GM12878 (cell line): ENCODE measurements around the gene DMP1. TPM values are rescaled to one million over a fixed set of nuclear protein-coding genes. Genes with fewer than 3 reads are reported as not detected.

Experiments
- FOXK2 ChIP-seq: fragments of 450-650 bp; IDR thresholded peaks from 2 replicates; pipeline ENCODE4 v1.6.1; 2017; ENCODE audit warnings: mild to moderate bottlenecking, moderate library complexity
- NR2C2 ChIP-seq: IDR thresholded peaks from 2 replicates; pipeline ENCODE4 v1.6.1; 2011; ENCODE audit warnings: borderline replicate concordance, low read depth; ENCODE audit not compliant: control insufficient read depth, insufficient read length
- SUZ12 ChIP-seq: fragments of 200-600 bp; sonication (generic); IDR thresholded peaks from one replicate; pipeline ENCODE4 v1.6.1; 2018; ENCODE audit warnings: antibody characterized with exemption, mild to moderate bottlenecking; ENCODE audit not compliant: unreplicated experiment
- polyA plus RNA-seq, 11 experiments: library from polyadenylated mRNA; depleted of rRNA in 4 of 11; unstranded in 6 of 11; stranded (reverse) in 5 of 11; fragments of >200 nt; fragmentation: Nextera tagmentation in 4 of 11; fragmentation: Illumina TruSeq in 1 of 11; extraction: Ambion mirVana in 4 of 11; extraction: Trizol in 1 of 11; gene quantifications; 1 replicate in 1 of 11; 2 replicates in 10 of 11; pipeline versions ENCODE4 v1.2.1 to v1.2.3, GENCODE V29; 2011 to 2016; ENCODE audit warnings: inconsistent platforms in 2 of 11, missing spikeins in 2 of 11, low read depth in 1 of 11
- total RNA-seq, 4 experiments: library from RNA; depleted of rRNA in 3 of 4; stranded (reverse); fragments of >200 nt in 3 of 4; fragmentation: Illumina TruSeq in 1 of 4; extraction: Trizol in 1 of 4; gene quantifications; 2 replicates each; pipeline versions ENCODE4 v1.2.1 to v1.2.3, GENCODE V29; 2013 to 2021
- TF ChIP-seq, protein P1 (sequence below): fragments of 450-650 bp; formaldehyde crosslinking; IDR thresholded peaks from 2 replicates; pipeline ENCODE4 v1.4.0; 2022; ENCODE audit warnings: mild to moderate bottlenecking, moderate library complexity
- TF ChIP-seq, protein P2 (sequence below): fragments of 150-350 bp; IDR thresholded peaks from 2 replicates; pipeline ENCODE4 v1.6.1; 2014; ENCODE audit warnings: mild to moderate bottlenecking, low read depth, low read length
- TF ChIP-seq, protein P3 (sequence below): fragments of 450-650 bp; IDR thresholded peaks from 2 replicates; pipeline ENCODE4 v1.6.1; 2016; ENCODE audit warnings: mild to moderate bottlenecking
- TF ChIP-seq, protein P4 (sequence below), 3 experiments: IDR thresholded peaks in 2 of 3; conservative IDR thresholded peaks in 1 of 3; 2 replicates each; pipeline ENCODE4 v1.5.1; 2011; ENCODE audit warnings: low read depth in 3 of 3, low read length in 3 of 3, mild to moderate bottlenecking in 3 of 3, control low read depth in 2 of 3, moderate library complexity in 2 of 3, inconsistent platforms in 1 of 3, mixed read lengths in 1 of 3; ENCODE audit not compliant: control insufficient read depth in 2 of 3, insufficient read depth in 1 of 3; ENCODE audit errors: extremely low read depth in 1 of 3

Gene DMP1
- total and polyA plus RNA-seq, 10 of the 15 experiments (the other 5 are each of a cell fraction or from before 2014, with no cell fraction given): not detected

DNA sequence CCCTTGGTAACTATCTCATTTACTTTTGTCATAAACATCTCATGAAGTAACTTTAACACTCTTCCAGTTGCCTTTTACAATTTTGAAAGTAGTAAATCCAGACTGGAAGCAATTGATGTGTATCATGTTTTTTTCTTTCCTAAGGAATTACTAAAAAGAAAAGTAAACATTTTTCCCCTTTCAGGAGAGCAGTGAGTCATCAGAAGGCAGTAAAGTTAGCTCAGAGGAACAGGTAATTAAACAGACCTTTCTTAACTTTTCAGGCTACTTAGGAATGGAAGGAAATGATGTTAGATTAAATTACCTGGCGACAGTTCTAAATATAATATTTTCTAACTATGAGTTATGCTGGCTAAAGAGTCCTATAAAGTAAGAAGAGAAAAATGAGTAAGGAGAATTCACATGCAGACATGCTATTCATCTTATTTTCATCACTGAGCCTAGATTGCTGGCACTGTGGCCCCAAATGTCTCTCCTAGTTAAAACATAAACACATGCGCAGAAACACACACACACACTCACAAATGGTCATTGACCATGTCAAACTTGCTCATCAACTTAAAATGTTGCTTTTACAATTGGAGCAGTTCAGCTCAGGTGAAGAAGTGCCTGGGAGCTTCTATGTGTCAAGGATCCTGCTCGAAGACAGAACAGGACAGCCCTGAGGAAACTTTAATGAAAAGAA is 9.3 kb downstream of the DMP1 start (continued):
- TF ChIP-seq, protein P1, sequence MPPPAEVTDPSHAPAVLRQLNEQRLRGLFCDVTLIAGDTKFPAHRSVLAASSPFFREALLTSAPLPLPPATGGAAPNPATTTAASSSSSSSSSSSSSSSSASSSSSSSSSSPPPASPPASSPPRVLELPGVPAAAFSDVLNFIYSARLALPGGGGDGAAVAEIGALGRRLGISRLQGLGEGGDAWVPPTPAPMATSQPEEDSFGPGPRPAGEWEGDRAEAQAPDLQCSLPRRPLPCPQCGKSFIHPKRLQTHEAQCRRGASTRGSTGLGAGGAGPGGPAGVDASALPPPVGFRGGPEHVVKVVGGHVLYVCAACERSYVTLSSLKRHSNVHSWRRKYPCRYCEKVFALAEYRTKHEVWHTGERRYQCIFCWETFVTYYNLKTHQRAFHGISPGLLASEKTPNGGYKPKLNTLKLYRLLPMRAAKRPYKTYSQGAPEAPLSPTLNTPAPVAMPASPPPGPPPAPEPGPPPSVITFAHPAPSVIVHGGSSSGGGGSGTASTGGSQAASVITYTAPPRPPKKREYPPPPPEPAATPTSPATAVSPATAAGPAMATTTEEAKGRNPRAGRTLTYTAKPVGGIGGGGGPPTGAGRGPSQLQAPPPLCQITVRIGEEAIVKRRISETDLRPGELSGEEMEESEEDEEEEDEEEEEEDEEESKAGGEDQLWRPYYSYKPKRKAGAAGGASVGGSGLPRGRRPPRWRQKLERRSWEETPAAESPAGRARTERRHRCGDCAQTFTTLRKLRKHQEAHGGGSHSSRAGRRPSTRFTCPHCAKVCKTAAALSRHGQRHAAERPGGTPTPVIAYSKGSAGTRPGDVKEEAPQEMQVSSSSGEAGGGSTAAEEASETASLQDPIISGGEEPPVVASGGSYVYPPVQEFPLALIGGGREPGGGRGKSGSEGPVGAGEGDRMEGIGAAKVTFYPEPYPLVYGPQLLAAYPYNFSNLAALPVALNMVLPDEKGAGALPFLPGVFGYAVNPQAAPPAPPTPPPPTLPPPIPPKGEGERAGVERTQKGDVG (CRISPR knock-in tag): no peak
- TF ChIP-seq, protein P2, sequence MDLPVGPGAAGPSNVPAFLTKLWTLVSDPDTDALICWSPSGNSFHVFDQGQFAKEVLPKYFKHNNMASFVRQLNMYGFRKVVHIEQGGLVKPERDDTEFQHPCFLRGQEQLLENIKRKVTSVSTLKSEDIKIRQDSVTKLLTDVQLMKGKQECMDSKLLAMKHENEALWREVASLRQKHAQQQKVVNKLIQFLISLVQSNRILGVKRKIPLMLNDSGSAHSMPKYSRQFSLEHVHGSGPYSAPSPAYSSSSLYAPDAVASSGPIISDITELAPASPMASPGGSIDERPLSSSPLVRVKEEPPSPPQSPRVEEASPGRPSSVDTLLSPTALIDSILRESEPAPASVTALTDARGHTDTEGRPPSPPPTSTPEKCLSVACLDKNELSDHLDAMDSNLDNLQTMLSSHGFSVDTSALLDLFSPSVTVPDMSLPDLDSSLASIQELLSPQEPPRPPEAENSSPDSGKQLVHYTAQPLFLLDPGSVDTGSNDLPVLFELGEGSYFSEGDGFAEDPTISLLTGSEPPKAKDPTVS: no peak
- TF ChIP-seq FOXK2 (no peak), NR2C2 (no peak), SUZ12 (no peak)
- TF ChIP-seq, protein P3, sequence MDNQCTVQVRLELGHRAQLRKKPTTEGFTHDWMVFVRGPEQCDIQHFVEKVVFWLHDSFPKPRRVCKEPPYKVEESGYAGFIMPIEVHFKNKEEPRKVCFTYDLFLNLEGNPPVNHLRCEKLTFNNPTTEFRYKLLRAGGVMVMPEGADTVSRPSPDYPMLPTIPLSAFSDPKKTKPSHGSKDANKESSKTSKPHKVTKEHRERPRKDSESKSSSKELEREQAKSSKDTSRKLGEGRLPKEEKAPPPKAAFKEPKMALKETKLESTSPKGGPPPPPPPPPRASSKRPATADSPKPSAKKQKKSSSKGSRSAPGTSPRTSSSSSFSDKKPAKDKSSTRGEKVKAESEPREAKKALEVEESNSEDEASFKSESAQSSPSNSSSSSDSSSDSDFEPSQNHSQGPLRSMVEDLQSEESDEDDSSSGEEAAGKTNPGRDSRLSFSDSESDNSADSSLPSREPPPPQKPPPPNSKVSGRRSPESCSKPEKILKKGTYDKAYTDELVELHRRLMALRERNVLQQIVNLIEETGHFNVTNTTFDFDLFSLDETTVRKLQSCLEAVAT: no peak
- TF ChIP-seq, protein P4, sequence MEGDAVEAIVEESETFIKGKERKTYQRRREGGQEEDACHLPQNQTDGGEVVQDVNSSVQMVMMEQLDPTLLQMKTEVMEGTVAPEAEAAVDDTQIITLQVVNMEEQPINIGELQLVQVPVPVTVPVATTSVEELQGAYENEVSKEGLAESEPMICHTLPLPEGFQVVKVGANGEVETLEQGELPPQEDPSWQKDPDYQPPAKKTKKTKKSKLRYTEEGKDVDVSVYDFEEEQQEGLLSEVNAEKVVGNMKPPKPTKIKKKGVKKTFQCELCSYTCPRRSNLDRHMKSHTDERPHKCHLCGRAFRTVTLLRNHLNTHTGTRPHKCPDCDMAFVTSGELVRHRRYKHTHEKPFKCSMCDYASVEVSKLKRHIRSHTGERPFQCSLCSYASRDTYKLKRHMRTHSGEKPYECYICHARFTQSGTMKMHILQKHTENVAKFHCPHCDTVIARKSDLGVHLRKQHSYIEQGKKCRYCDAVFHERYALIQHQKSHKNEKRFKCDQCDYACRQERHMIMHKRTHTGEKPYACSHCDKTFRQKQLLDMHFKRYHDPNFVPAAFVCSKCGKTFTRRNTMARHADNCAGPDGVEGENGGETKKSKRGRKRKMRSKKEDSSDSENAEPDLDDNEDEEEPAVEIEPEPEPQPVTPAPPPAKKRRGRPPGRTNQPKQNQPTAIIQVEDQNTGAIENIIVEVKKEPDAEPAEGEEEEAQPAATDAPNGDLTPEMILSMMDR (IDR thresholded peaks at IDR 0.05 in 2 of 3, conservative IDR thresholded peaks at IDR 0.05 in 1 of 3; ENCODE audit: control insufficient read depth in 2 of 3, extremely low read depth in 1 of 3, insufficient read depth in 1 of 3, low read depth in 3 of 3, low read length in 3 of 3): no peak
